GM12872 (cell line): ENCODE results near the gene CARD19.

Experiments
- TF ChIP-seq, protein P1 (sequence below): IDR thresholded peaks from 3 replicates; pipeline ENCODE4 v1.5.1; 2011; ENCODE audit warnings: low read depth, mild to moderate bottlenecking, low read length, moderate library complexity; ENCODE audit not compliant: insufficient read depth

The CARD19 gene

DNA sequence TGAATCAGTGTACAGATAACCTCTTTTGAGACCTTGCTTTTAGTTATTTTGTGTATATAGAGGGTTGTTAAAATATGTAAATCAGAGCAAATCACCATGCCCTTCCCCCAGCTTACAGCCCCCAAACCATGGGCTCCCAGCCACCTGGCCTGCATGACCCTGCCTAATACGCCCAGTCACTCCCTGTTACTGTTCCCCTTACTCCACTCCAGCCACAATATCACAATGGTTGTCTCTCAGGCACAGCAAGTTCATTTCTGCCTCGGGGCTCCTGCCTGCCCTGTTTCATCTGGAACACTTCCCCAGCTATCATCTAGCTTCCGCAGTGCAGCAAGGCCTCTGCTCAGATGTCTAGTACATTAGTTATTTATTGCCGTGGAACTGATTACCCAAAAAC, 5.0 kb upstream of the CARD19 start:
- TF ChIP-seq, protein P1, sequence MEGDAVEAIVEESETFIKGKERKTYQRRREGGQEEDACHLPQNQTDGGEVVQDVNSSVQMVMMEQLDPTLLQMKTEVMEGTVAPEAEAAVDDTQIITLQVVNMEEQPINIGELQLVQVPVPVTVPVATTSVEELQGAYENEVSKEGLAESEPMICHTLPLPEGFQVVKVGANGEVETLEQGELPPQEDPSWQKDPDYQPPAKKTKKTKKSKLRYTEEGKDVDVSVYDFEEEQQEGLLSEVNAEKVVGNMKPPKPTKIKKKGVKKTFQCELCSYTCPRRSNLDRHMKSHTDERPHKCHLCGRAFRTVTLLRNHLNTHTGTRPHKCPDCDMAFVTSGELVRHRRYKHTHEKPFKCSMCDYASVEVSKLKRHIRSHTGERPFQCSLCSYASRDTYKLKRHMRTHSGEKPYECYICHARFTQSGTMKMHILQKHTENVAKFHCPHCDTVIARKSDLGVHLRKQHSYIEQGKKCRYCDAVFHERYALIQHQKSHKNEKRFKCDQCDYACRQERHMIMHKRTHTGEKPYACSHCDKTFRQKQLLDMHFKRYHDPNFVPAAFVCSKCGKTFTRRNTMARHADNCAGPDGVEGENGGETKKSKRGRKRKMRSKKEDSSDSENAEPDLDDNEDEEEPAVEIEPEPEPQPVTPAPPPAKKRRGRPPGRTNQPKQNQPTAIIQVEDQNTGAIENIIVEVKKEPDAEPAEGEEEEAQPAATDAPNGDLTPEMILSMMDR = no peak

DNA sequence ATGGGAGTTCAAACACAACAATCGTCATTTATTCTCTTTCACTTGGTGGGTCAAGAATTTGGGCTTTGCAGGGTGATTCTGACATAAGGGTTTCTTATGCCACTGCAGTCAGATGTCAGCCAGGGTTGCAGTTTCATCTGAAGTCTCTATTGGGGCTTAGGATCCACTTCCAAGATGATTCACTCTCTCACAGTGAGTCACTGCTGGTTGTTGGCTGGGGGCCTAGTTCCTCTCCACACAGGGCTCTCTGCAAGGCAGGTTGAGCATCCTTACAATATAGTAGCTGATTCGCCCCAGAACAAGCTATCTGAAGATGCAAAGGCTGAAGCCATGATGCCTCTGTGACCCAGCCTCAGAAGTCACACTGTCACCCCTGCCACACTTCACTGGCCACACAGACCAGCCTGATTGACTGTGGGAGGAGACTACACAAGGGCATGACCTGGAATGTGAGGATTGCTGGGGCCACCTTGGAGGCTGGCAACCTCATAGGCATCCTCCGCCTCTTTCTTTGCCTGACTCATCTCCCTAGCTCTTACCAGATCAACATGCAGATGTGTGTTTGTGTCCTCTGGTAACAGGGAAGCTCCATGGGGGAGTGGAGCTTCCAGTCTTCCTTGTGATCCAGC, 4.5 kb upstream of the CARD19 start:
- TF ChIP-seq, protein P1 = no peak

DNA sequence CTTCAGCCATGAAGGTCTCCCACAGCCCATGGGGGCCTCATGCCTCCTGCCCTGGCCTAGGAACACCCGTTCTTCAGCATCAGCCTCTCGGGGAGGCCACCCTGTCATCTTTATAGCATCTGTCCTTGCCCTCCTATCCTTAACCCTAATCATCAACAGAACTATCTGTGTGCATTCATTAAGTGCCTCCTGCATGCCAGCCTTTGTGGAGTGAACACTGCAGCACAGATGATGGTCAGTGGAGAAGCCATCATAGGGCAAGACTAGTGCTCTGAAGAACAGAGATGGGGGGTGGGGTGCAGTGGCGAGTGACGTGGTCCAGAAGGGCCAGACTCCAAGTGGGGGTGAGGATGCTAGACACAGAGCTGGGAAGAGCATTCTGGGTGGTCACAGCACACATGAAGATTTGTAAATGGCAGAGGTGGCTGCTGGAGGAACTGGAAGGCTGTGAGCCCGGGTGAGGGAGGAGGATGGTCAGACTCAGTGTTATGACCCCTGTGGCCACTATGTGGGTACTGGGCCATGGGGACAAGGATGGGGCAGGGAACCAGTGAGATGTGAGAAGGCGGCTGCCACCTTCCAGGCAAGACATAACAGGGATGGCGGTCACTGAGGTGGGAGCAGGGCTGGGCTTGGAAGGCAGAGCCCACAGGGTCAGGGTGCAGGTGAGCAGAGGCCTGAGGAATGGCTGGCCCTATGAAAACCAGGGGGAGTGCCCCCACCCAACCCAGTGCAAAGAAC, 3.6 kb upstream of the CARD19 start:
- TF ChIP-seq, protein P1 = no peak

DNA sequence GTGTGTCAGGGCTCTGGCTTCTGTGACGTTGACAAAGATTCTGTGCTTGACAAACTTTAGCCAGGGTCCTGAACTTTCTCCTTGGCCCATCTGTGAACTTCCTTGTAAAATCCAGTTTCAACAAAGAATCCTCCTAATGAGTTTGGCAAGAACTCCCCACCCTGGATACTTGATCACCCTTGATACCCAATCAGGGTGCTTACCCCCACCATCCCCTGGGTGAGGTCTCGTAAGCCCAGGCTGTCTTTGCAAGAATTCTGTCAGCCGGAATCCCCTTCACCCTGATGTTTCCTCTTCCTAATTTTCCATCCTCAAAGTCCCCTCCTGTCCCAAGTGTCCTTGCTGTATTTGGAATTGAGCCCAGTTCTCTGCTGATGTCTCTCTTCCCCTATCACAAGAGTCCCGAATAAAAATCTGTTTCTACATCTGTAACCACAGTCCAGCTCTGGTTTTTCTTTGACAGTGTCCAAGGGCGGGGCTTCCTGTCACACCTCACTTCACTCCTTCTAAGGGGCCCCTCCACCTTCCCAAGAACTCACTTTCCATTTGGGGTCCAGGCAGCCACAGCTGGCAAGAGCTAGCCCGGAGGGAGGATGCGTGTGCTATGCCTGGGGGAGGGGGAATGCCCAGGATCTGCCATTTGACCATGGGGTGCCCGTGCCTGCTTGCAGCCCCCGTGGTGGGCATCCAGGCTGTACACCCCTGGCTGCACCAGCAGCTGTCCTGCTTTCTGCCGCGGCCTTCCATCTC, 2.7 kb upstream of the CARD19 start:
- TF ChIP-seq, protein P1 = no peak

DNA sequence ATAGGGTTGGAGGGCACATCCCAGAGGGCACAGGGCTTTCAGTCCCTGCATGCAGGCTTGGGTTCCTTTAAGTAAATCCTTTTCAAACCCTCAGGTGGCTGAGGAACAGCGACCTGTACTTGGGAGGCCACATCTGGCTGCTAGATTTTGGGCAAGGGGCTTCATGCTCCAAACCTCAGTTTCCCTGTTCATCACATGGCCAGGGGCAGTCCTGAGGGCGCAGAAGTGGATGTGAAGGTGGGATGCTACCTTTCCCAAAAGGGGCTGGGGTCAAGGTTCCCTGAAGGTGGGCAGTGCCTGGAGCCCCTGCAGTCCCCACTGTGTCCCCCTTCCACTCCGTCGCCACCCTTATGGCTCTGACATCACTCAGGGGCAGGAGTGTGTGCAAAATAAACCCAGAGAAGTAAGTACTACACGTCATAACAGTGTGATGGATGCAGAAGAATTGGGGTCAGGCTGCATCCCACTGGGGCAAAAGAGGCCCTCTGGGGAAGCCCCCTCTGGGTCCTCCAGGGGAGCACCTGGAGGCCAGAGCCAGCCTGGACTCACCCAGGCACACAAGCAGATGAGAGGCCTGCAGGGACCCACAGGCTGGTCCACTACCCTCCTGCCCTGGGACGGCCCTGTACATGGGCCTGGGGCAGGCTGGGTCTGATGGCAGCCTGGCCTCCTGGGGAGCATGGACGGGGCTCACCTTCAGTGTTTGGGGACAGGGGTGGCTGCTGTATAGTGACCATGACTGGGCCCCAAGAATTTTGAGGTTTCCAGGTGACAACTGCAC, 1.9 kb upstream of the CARD19 start:
- TF ChIP-seq, protein P1 = no peak

DNA sequence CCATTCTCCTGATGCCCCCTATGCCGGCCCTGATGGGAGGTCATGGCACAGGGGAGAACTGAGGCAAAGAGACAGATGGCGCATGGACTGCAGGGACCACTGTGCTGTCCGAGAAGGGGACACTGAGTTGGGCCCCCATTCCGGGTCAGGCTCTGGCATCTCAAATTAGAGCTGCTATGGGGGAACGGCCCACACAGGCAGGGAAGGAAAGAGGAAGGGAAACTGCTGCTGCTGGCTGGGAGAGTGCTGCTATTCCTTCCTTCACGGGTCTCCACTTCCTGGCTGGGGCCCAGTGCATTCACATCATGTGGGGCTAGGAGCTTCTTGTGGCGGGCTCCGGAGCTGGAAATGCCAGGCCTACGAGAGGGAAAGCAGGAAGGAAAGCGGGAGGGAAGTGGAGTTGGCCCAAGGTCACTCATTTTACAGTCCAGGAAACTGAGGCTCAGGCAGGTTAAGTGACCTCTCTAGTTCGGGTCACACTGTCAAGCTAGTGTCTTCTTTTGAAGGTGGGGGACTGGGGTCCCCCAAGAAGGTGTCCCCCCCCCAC, 1.3 kb upstream of the CARD19 start:
- TF ChIP-seq, protein P1 = no peak
